ENCODE results near the gene PPP2R5D.

- TF ChIP-seq CTCF (conservative IDR thresholded peaks at IDR 0.05) (no peak), EZH2 (IDR thresholded peaks at IDR 0.05; ENCODE audit: low read depth) (no peak)
Measured at GRCh38 chr6:43052225-43052841, 68.0 kb downstream of the PPP2R5D start.

Data from PC-9 (cell line).